Measurements from ENCODE around the gene WDPCP.

WDPCP gene

GRCh38 chr2:63283273-63283672 is 305.0 kb downstream of the WDPCP start:
- H3K27ac ChIP-seq (ENCODE audit: poor library complexity, severe bottlenecking), result no peak overlapping the region

GRCh38 chr2:63272560-63272959 is 315.7 kb downstream of the WDPCP start:
- DNase-seq (ENCODE audit: low spot score), result no peak
- no peaks in the 10 kb centered on the region for H3K27me3 ChIP-seq (ENCODE audit: insufficient read depth, poor library complexity, severe bottlenecking)
- H3K4me1 ChIP-seq (ENCODE audit: insufficient read depth, poor library complexity, severe bottlenecking), result no peaks in the 10 kb centered on the region
- ATAC-seq (ENCODE audit: low read depth), result no peak
- TF ChIP-seq CTCF (IDR thresholded peaks at IDR 0.05; ENCODE audit: poor library complexity, severe bottlenecking), result no peak
- H3K27ac ChIP-seq (ENCODE audit: poor library complexity, severe bottlenecking), result no peak overlapping the region
- no peak overlapping the region for H3K4me3 ChIP-seq (ENCODE audit: severe bottlenecking)
- H3K9me3 ChIP-seq (ENCODE audit: severe bottlenecking), result peaks cover 6% of the 10 kb centered on the region
- H3K36me3 ChIP-seq (ENCODE audit: low read depth), result no peaks in the 10 kb centered on the region

More at GRCh38 chr2:63283273-63283672, 305.0 kb downstream of the WDPCP start:
- no peak overlapping the region for H3K4me3 ChIP-seq (ENCODE audit: severe bottlenecking)
- no peaks in the 10 kb centered on the region for H3K36me3 ChIP-seq (ENCODE audit: low read depth)
- TF ChIP-seq CTCF (IDR thresholded peaks at IDR 0.05; ENCODE audit: poor library complexity, severe bottlenecking), result no peak
- no peaks in the 10 kb centered on the region for H3K9me3 ChIP-seq (ENCODE audit: severe bottlenecking)
- no peak for DNase-seq (ENCODE audit: low spot score)
- H3K27me3 ChIP-seq (ENCODE audit: insufficient read depth, poor library complexity, severe bottlenecking), result no peaks in the 10 kb centered on the region
- no peaks in the 10 kb centered on the region for H3K4me1 ChIP-seq (ENCODE audit: insufficient read depth, poor library complexity, severe bottlenecking)
- ATAC-seq (ENCODE audit: low read depth), result no peak

GRCh38 chr2:63270717-63271116 is 317.6 kb downstream of the WDPCP start:
- no peaks in the 10 kb centered on the region for H3K27me3 ChIP-seq (ENCODE audit: insufficient read depth, poor library complexity, severe bottlenecking)

GRCh38 chr2:63268946-63269345 is 319.3 kb downstream of the WDPCP start:
- no peak for ATAC-seq (ENCODE audit: low read depth)
- no peak for TF ChIP-seq CTCF (IDR thresholded peaks at IDR 0.05; ENCODE audit: poor library complexity, severe bottlenecking)
- H3K4me3 ChIP-seq (ENCODE audit: severe bottlenecking), result no peak overlapping the region

More at GRCh38 chr2:63270717-63271116, 317.6 kb downstream of the WDPCP start:
- H3K9me3 ChIP-seq (ENCODE audit: severe bottlenecking), result peaks cover 6% of the 10 kb centered on the region
- ATAC-seq (ENCODE audit: low read depth) (no peak), DNase-seq (ENCODE audit: low spot score) (no peak)
- no peak overlapping the region for H3K27ac ChIP-seq (ENCODE audit: poor library complexity, severe bottlenecking)
- no peaks in the 10 kb centered on the region for H3K4me1 ChIP-seq (ENCODE audit: insufficient read depth, poor library complexity, severe bottlenecking)
- no peaks in the 10 kb centered on the region for H3K36me3 ChIP-seq (ENCODE audit: low read depth)
- no peak overlapping the region for H3K4me3 ChIP-seq (ENCODE audit: severe bottlenecking)
- TF ChIP-seq CTCF (IDR thresholded peaks at IDR 0.05; ENCODE audit: poor library complexity, severe bottlenecking), result no peak

GRCh38 chr2:63261137-63261621 is 327.1 kb downstream of the WDPCP start:
- no peaks in the 10 kb centered on the region for H3K36me3 ChIP-seq (ENCODE audit: low read depth)

More at GRCh38 chr2:63268946-63269345, 319.3 kb downstream of the WDPCP start:
- Histone ChIP-seq H3K27me3 (ENCODE audit: insufficient read depth, poor library complexity, severe bottlenecking) (no peaks in the 10 kb centered on the region), H3K27ac (ENCODE audit: poor library complexity, severe bottlenecking) (no peak overlapping the region), H3K9me3 (ENCODE audit: severe bottlenecking) (peaks cover 6% of the 10 kb centered on the region), H3K4me1 (ENCODE audit: insufficient read depth, poor library complexity, severe bottlenecking) (no peaks in the 10 kb centered on the region), H3K36me3 (ENCODE audit: low read depth) (no peaks in the 10 kb centered on the region)
- no peak for DNase-seq (ENCODE audit: low spot score)

More at GRCh38 chr2:63261137-63261621, 327.1 kb downstream of the WDPCP start:
- H3K27ac ChIP-seq (ENCODE audit: poor library complexity, severe bottlenecking), result no peak overlapping the region
- ATAC-seq (ENCODE audit: low read depth) (no peak), DNase-seq (ENCODE audit: low spot score) (no peak)
- H3K9me3 ChIP-seq (ENCODE audit: severe bottlenecking), result no peaks in the 10 kb centered on the region
- H3K4me3 ChIP-seq (ENCODE audit: severe bottlenecking), result no peak overlapping the region
- no peaks in the 10 kb centered on the region for H3K4me1 ChIP-seq (ENCODE audit: insufficient read depth, poor library complexity, severe bottlenecking)
- no peaks in the 10 kb centered on the region for H3K27me3 ChIP-seq (ENCODE audit: insufficient read depth, poor library complexity, severe bottlenecking)
- TF ChIP-seq CTCF (IDR thresholded peaks at IDR 0.05; ENCODE audit: poor library complexity, severe bottlenecking), result no peak

All from RWPE2 (cell line).